ENCODE results near the gene SLC8A1.

DNA sequence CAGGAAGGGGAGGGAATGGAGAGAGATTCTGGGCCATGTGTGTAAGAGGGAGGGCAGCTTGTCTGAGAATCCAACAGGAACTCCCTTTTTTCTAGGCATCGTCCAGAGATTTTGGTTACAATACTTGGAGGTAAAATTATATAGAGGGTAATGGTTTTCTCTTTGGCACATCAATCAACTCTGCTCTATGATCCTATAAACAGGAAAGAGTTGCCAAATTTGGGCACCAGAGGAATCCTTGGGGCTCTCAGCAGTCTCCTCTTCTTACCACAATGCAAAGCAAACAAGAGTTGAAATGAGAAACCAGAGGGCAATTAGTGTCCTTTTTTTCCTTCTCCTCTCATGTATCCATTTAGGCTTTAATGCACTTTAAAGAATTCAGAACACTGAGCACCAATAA is 243.4 kb downstream of the SLC8A1 start:
- TF ChIP-seq, protein P1, sequence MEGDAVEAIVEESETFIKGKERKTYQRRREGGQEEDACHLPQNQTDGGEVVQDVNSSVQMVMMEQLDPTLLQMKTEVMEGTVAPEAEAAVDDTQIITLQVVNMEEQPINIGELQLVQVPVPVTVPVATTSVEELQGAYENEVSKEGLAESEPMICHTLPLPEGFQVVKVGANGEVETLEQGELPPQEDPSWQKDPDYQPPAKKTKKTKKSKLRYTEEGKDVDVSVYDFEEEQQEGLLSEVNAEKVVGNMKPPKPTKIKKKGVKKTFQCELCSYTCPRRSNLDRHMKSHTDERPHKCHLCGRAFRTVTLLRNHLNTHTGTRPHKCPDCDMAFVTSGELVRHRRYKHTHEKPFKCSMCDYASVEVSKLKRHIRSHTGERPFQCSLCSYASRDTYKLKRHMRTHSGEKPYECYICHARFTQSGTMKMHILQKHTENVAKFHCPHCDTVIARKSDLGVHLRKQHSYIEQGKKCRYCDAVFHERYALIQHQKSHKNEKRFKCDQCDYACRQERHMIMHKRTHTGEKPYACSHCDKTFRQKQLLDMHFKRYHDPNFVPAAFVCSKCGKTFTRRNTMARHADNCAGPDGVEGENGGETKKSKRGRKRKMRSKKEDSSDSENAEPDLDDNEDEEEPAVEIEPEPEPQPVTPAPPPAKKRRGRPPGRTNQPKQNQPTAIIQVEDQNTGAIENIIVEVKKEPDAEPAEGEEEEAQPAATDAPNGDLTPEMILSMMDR (IDR thresholded peaks at IDR 0.05): no peak
- TF ChIP-seq POLR2A (IDR thresholded peaks at IDR 0.05): no peak
